Mesenchymal stem cell (in vitro differentiated cells and primary cell): ENCODE data around the gene STK17A.

ENCODE experiments used
- DNase-seq: peaks from one replicate; pipeline ENCODE4 v3.0.0-alpha.2; 2013
- H2AFZ ChIP-seq: one replicate; pipeline ENCODE4 v1.6.1; 2013; ENCODE audit warnings: low read depth, mild to moderate bottlenecking, control low read depth, inconsistent platforms, low read length, moderate library complexity
- H2AK5ac ChIP-seq: 2 replicates; pipeline ENCODE4 v1.6.1; 2013; ENCODE audit warnings: low read length, moderate library complexity, mild to moderate bottlenecking, inconsistent platforms; ENCODE audit not compliant: severe bottlenecking
- H2BK120ac ChIP-seq: one replicate; pipeline ENCODE4 v1.6.1; 2013; ENCODE audit warnings: low read depth, mild to moderate bottlenecking, inconsistent platforms, low read length, moderate library complexity
- H2BK12ac ChIP-seq, 2 experiments: one replicate each; pipeline ENCODE4 v1.6.1; 2013; ENCODE audit warnings: inconsistent platforms in 2 of 2, low read length in 2 of 2, mild to moderate bottlenecking in 2 of 2, moderate library complexity in 2 of 2, control low read depth in 1 of 2
- H2BK15ac ChIP-seq: one replicate; pipeline ENCODE4 v1.6.1; 2013; ENCODE audit warnings: mild to moderate bottlenecking, low read depth, inconsistent platforms; ENCODE audit not compliant: poor library complexity, severe bottlenecking
- H2BK5ac ChIP-seq: 2 replicates; pipeline ENCODE4 v1.6.1; 2013; ENCODE audit warnings: low read depth, mild to moderate bottlenecking, low read length, control low read depth, inconsistent platforms; ENCODE audit not compliant: poor library complexity, severe bottlenecking
- H3K14ac ChIP-seq, 2 experiments: one replicate each; pipeline ENCODE4 v1.6.1; 2013; ENCODE audit warnings: inconsistent platforms in 2 of 2, low read length in 2 of 2, control low read depth in 1 of 2, mild to moderate bottlenecking in 1 of 2, moderate library complexity in 1 of 2
- H3K18ac ChIP-seq, 2 experiments: one replicate each; pipeline ENCODE4 v1.6.1; 2013; ENCODE audit warnings: inconsistent platforms in 2 of 2, low read length in 2 of 2, control low read depth in 1 of 2, low read depth in 1 of 2, mild to moderate bottlenecking in 1 of 2
- H3K23ac ChIP-seq, 2 experiments: one replicate each; pipeline ENCODE4 v1.6.1; 2013; ENCODE audit warnings: inconsistent platforms in 2 of 2, low read length in 2 of 2, mild to moderate bottlenecking in 2 of 2, moderate library complexity in 2 of 2, control low read depth in 1 of 2
- H3K27ac ChIP-seq: 2 replicates; pipeline ENCODE4 v1.5.1; 2013; ENCODE audit warnings: mild to moderate bottlenecking, moderate library complexity, low read length, control low read depth, inconsistent platforms; ENCODE audit not compliant: poor library complexity, severe bottlenecking
- H3K27me3 ChIP-seq, 2 experiments: 2 replicates each; pipeline versions ENCODE4 v1.6.1 to v1.7.0; 2013; ENCODE audit warnings: low read length in 2 of 2, mild to moderate bottlenecking in 2 of 2, moderate library complexity in 2 of 2, control low read depth in 1 of 2, inconsistent platforms in 1 of 2; ENCODE audit not compliant: control insufficient read depth in 1 of 2, insufficient read depth in 1 of 2
- H3K36me3 ChIP-seq, 2 experiments: 2 replicates each; pipeline versions ENCODE4 v1.6.1 to v1.7.0; 2013; ENCODE audit warnings: low read length in 2 of 2, control low read depth in 1 of 2, inconsistent platforms in 1 of 2, low read depth in 1 of 2, mild to moderate bottlenecking in 1 of 2; ENCODE audit not compliant: insufficient read depth in 2 of 2, control insufficient read depth in 1 of 2
- H3K4ac ChIP-seq, 2 experiments: one replicate each; pipeline ENCODE4 v1.6.1; 2013; ENCODE audit warnings: inconsistent platforms in 2 of 2, low read length in 2 of 2, mild to moderate bottlenecking in 2 of 2, moderate library complexity in 2 of 2, control low read depth in 1 of 2, low read depth in 1 of 2
- H3K4me1 ChIP-seq: 2 replicates; pipeline ENCODE4 v1.6.1; 2013; ENCODE audit warnings: low read depth, low read length, control low read depth; ENCODE audit not compliant: control insufficient read depth, insufficient read depth
- H3K4me2 ChIP-seq: 2 replicates; pipeline ENCODE4 v1.6.1; 2013; ENCODE audit warnings: low read length, mild to moderate bottlenecking, inconsistent platforms; ENCODE audit not compliant: poor library complexity, severe bottlenecking
- H3K4me3 ChIP-seq, 2 experiments: 2 replicates each; pipeline versions ENCODE4 v1.5.1 to v1.7.0; 2013; ENCODE audit warnings: low read length in 2 of 2, mild to moderate bottlenecking in 2 of 2, control low read depth in 1 of 2, low read depth in 1 of 2; ENCODE audit not compliant: insufficient read depth in 1 of 2
- H3K79me1 ChIP-seq: replicated peaks from 2 replicates; pipeline ENCODE4 v1.6.1; 2013; ENCODE audit warnings: mild to moderate bottlenecking, control low read depth, low read length, inconsistent platforms; ENCODE audit not compliant: poor library complexity, severe bottlenecking
- H3K9ac ChIP-seq: 2 replicates; pipeline ENCODE4 v1.7.0; 2013; ENCODE audit warnings: mild to moderate bottlenecking, low read length, moderate library complexity
- H3K9me3 ChIP-seq: 2 replicates; pipeline ENCODE4 v1.7.0; 2013; ENCODE audit warnings: mild to moderate bottlenecking, low read length; ENCODE audit not compliant: control insufficient read depth
- H4K8ac ChIP-seq: one replicate; pipeline ENCODE4 v1.6.1; 2013; ENCODE audit warnings: inconsistent platforms, mild to moderate bottlenecking, low read length, moderate library complexity
- H4K91ac ChIP-seq: one replicate; pipeline ENCODE4 v1.6.1; 2013; ENCODE audit warnings: mild to moderate bottlenecking, low read length, inconsistent platforms
- WGBS: methylation state at CpG from one replicate; pipeline ENCODE4 v1.1.7; 2013; ENCODE audit warnings: mixed read lengths; 5-methylcytosine and 5-hydroxymethylcytosine counted together

Gene STK17A

DNA sequence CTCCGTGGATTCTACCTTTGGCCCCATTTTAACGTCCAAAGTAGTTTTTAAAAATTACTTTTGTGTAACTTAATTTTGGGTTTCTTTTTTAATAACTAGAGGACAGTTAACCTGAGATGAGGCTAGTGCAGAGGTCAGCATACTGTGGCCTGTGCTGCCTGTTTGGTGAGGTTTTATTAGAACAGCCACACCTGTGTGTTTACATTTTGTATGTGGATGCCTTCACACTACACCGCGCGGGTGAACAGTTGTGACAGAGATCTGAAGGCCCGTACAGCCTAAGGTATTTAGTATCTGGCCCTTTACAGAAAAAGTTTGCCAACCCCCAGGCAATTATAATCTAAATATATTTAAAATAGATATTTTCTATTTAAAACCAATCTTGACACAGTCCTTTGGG is 46.9 kb downstream of the STK17A start:
- Histone ChIP-seq H4K91ac (no peak overlapping the region), H4K8ac (no peak overlapping the region), H2BK5ac (no peak overlapping the region), H3K4me1 (no peaks in the 10 kb centered on the region), H3K9ac (no peak overlapping the region), H3K18ac (no peak overlapping the region), H2BK12ac (no peak overlapping the region), H3K4ac (no peak overlapping the region), H3K4me2 (no peak overlapping the region), H3K27ac (no peak overlapping the region), H2BK120ac (no peak overlapping the region), H3K23ac (no peak overlapping the region), H3K14ac (no peak overlapping the region), H2AFZ (no peak overlapping the region), H3K36me3 (peaks cover 11 to 95% of the 10 kb centered on the region in 2 experiments), H3K9me3 (no peaks in the 10 kb centered on the region), H3K27me3 (no peaks in the 10 kb centered on the region), H2BK15ac (no peak overlapping the region), H3K79me1 (peaks cover 18% of the 10 kb centered on the region), H2AK5ac (no peak overlapping the region), H3K4me3 (no peak overlapping the region)
- no peak for DNase-seq
- WGBS = 100% methylated on average over 6 of the region's 6 CpGs

DNA sequence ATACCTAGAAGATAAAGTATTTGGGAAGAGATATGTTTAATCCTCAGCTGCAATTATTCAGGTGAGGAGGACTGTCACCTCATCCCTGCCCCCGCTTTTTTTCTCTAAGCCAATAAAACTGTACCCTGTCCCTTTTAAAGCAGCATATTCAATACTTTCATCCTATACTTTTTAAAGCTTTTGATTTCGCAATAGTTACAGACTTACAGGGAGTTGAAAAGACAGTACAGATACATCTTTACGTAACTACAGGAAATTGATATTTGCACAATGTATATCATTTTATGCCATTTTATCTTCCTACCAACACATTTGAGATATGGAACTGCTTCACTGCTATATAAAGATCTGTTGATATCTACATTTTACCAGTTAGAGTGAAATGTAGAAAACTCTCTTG is 47.6 kb downstream of the STK17A start:
- H2BK12ac ChIP-seq = no peak overlapping the region
- H3K79me1 ChIP-seq = peaks cover 21% of the 10 kb centered on the region
- peaks cover 15 to 95% of the 10 kb centered on the region in 2 experiments for H3K36me3 ChIP-seq
- H2BK5ac ChIP-seq = no peak overlapping the region
- no peaks in the 10 kb centered on the region for H3K27me3 ChIP-seq
- H2BK15ac ChIP-seq = no peak overlapping the region
- no peak overlapping the region for H4K91ac ChIP-seq
- WGBS = 100% methylated on average over 1 of the region's 3 CpGs
- H3K23ac ChIP-seq = no peak overlapping the region
- H3K4ac ChIP-seq = no peak overlapping the region
- H3K9me3 ChIP-seq = no peaks in the 10 kb centered on the region
- no peak overlapping the region for H2AK5ac ChIP-seq
- H3K4me1 ChIP-seq = no peaks in the 10 kb centered on the region
- H4K8ac ChIP-seq = no peak overlapping the region
- DNase-seq = no peak
- no peak overlapping the region for H3K4me3 ChIP-seq
- H3K14ac ChIP-seq = no peak overlapping the region
- H2AFZ ChIP-seq = no peak overlapping the region
- no peak overlapping the region for H3K4me2 ChIP-seq
- H2BK120ac ChIP-seq = no peak overlapping the region
- no peak overlapping the region for H3K18ac ChIP-seq
- no peak overlapping the region for H3K9ac ChIP-seq
- no peak overlapping the region for H3K27ac ChIP-seq

DNA sequence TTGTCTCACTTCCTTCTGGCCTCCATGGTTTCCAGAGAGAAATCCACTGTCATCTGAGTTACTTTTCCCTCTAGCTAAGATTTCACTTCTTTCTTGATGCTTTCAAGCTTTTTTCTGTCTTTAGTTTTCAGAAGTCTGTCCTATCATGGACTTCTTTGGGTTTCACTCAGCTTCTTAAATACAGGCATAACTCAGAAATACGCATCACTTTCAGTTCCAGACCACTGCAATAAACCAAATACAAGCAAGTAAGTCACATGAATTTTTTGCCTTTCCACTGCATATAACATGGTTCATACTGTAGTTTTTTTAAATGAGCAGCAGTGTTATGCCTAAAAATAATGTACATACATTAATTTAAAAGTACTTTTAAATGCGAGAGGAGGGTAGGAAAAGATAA is 48.7 kb downstream of the STK17A start:
- DNase-seq = no peak
- Histone ChIP-seq H3K4me3 (no peak overlapping the region), H3K27ac (peak overlapping the region; percentile 1), H3K36me3 (peaks cover 17 to 95% of the 10 kb centered on the region in 2 experiments), H2AFZ (no peak overlapping the region), H3K18ac (no peak overlapping the region), H2BK12ac (no peak overlapping the region), H2BK5ac (no peak overlapping the region), H2BK120ac (no peak overlapping the region), H3K4ac (no peak overlapping the region), H4K91ac (no peak overlapping the region), H2BK15ac (no peak overlapping the region), H3K4me1 (no peaks in the 10 kb centered on the region), H3K4me2 (no peak overlapping the region), H2AK5ac (no peak overlapping the region), H3K27me3 (no peaks in the 10 kb centered on the region), H3K9me3 (no peaks in the 10 kb centered on the region), H4K8ac (no peak overlapping the region), H3K14ac (no peak overlapping the region), H3K9ac (no peak overlapping the region), H3K23ac (no peak overlapping the region), H3K79me1 (peaks cover 21% of the 10 kb centered on the region)
- 100% methylated on average over 2 of the region's 2 CpGs for WGBS

DNA sequence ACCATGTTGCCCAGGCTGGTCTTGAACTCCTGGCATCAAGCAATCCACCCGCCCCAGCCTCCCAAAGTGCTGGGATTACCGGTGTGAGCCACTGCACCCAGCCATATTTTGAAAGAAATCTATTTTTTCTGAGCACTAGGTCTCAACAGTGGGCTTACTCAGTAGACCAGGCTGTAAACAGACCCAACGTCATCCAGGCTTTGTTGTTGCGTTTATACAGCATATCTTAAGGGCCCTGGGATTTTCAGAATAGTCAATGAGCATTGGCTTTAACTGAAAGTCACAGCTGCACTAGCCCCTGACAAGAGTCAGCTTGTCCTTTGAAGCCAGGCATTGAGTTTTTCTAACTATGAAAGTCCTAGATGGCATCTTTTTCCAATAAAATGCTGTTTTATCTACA is 49.8 kb downstream of the STK17A start:
- Histone ChIP-seq H2BK5ac (no peak overlapping the region), H2AFZ (no peak overlapping the region), H4K91ac (no peak overlapping the region), H3K9ac (no peak overlapping the region), H3K4me2 (no peak overlapping the region), H3K27me3 (no peaks in the 10 kb centered on the region), H2AK5ac (no peak overlapping the region), H2BK15ac (no peak overlapping the region), H3K14ac (no peak overlapping the region), H3K18ac (no peak overlapping the region), H3K27ac (no peak overlapping the region), H3K4ac (no peak overlapping the region), H3K9me3 (no peaks in the 10 kb centered on the region), H3K4me3 (no peak overlapping the region), H3K4me1 (no peaks in the 10 kb centered on the region), H3K23ac (no peak overlapping the region), H4K8ac (no peak overlapping the region), H2BK12ac (no peak overlapping the region), H2BK120ac (no peak overlapping the region), H3K36me3 (peaks cover 17 to 95% of the 10 kb centered on the region in 2 experiments), H3K79me1 (peaks cover 21% of the 10 kb centered on the region)
- no peak for DNase-seq
- 96% methylated on average over 4 of the region's 4 CpGs for WGBS
